HG03575 (cell line): Measurements from ENCODE around the gene EPO.
"Not testable (repeated sequence)": the region's sequence is repeated elsewhere in the genome, so short reads cannot be mapped to it uniquely, and the experiment has no call there.

Experiments
- ATAC-seq: cut with Tn5 transposase; IDR thresholded peaks from one replicate; pipeline ENCODE4 v1.9.1; 2021; ENCODE audit not compliant: unreplicated experiment, insufficient number of reproducible peaks, low FRiP score; ENCODE audit errors: extremely low read depth

Gene EPO

GRCh38 chr7:100726996-100727761, 6.9 kb downstream of the EPO start:
- no peak for ATAC-seq

GRCh38 chr7:100728196-100728595, 7.9 kb downstream of the EPO start:
- no peak for ATAC-seq

DNA sequence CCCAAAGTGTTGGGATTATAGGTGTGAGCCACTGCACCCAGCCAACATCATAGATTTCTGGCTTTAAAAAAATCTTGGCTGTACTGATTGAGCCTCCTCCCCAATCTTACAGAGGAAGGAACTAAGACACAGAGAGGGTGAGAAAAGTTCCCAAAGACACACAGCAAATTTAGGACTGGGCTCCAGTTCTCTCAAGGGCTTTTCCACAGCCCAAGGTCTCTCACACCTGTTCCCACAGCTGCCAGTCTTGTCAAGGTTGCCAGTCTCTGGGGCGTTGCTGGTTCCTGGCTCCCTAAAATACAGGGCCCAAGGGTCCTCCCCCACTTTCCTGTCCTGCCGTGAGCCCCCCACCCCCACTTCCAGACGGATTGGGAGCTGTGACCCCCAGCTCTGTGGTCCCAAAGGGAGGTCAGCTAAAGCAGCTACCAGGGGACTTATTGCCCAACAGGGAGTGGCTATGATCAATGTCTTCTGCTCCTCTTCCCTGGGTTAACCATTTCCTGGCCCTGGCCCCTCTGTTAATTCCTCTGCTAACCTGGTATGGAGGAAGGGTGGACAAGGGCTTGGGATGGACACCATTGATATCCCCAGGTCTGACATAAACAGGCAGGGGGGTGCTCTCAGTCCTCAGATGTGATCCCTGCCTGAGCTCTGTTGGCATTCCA, 10.0 kb downstream of the EPO start:
- no peak for ATAC-seq

DNA sequence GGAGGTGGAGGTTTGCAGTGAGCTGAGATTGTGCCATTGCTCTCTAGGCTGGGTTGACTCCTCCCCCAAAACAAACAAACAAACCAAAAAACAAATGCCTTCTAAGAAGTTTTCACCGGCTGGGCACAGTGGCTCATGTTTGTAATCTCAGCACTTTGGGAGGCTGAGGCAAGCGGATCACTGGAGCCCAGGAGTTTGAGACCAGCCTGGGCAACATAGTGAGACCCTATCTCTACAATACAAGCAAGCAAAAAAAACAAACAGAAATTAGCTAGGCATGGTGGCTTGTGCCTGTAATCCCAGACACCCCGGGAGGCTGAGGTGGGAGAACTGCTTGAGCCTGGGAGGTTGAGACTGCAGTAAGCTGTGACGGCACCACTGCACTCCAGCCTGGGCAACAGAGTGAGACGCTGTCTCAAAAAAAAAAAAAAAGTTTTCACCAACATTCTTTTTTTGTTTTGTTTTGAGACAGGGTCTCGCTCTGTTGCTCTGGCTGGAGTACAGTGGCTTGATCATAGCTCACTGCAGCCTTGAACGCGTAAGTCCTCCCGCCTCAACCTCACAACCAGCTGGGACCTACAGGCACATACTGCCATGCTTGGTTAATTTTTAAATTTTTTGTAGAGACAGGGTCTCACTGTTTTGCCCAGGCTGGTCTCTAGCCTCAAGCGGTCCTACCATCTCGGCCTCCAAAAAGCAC, 11.8 kb downstream of the EPO start:
- ATAC-seq: no peak

- ATAC-seq: no peak
Observed at GRCh38 chr7:100735730-100736129, 15.5 kb downstream of the EPO start.

DNA sequence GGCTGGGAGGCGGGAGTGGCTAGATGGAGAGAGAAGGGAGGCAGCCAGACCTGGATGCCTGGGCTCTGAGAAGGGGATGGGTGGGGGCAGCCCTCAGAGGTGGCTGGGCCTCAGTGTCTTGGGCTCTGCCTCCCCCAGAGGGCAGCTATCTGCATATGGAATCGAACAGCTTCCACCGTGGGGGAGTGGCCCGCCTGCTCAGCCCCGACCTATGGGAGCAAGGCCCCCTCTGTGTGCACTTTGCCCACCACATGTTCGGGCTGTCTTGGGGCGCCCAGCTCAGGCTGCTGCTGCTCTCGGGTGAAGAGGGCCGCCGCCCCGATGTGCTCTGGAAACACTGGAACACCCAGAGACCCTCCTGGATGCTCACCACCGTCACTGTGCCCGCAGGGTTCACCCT, 16.4 kb downstream of the EPO start:
- ATAC-seq: no peak

- no peak for ATAC-seq
Observed at GRCh38 chr7:100739934-100740333, 19.7 kb downstream of the EPO start.

DNA sequence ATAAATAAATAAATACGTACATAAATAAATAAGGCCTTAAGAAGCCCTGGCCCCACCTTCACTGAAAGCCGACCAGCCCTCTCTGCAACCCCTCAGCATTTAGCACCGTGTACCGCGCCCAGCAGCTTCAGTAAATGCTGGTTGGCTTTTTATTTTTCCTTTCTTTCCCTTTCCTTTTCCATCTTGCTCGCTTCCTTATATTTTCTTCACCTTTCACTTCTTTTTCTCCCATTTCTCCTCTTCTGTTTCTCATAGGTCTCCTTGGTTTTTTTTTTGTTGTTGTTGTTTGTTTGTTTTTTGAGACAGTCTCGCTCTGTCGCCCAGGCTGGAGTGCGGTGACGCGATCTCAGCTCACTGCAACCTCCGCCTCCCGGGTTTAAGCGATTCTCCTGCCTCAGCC, 24.3 kb downstream of the EPO start:
- no peak for ATAC-seq

DNA sequence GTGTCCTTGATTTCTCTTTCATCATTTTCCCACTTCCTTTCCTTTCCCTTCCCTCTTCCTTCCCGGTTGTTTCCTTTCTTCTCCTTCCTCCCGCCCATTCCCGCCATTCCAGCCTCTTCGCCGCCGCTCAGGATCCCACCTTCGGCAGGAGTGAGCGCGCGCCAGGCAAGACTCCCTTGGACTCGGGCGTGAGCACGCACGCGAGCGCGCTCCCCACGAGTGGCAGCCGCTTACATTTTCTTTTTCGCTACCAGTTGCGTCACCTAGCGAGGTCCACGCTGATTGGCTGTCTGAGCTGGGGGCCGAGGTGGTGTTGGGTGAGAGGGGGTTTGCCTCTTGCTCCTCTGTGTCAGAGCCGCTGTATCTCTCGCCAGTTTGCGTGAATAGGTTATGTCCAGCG, 24.9 kb downstream of the EPO start:
- ATAC-seq: no peak

- ATAC-seq: no peak
Observed at GRCh38 chr7:100752994-100753393, 32.7 kb downstream of the EPO start.

GRCh38 chr7:100753750-100754149, 33.5 kb downstream of the EPO start:
- no peak for ATAC-seq

DNA sequence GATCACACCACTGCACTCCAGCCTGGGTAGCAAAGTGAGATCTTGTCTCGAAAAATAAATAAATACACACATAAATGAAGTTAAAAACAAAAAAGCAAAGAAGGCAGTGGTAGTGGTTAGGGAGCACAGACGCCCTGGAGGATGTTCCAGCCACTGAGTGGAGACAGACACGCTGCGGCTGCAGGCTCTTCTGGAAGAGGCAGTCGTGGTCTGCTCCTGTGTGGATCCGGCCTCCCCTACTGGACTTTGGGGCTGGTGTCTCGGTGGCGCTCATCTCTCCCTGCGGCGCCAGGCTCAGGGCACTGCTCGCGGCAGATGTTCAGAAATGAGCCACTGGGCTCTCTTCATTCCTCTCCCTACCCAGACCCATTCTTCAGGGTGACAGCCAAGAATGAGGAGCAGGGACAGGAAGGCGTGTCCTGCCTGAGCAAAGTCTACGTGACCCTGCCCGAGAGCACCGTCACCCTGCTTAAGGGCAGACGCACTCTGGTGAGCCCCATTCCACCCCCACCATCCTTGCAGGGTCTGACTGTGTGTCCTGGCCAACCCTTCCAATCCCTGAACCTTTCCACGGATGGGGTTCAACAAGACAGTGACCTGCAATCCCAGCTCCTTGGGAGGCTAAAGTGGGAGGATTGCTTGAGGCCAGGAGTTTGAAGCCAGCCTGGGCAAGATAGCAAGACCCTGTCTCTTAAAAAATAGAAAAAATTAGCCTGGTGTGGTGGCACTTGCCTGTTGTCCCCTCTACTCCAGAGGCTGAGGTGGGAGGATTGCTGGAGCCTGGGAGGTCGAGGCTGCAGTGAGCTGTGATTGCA, 39.3 kb downstream of the EPO start:
- ATAC-seq: no peak

- not testable (repeated sequence) for ATAC-seq
Observed at GRCh38 chr7:100762841-100763240, 42.6 kb downstream of the EPO start.

DNA sequence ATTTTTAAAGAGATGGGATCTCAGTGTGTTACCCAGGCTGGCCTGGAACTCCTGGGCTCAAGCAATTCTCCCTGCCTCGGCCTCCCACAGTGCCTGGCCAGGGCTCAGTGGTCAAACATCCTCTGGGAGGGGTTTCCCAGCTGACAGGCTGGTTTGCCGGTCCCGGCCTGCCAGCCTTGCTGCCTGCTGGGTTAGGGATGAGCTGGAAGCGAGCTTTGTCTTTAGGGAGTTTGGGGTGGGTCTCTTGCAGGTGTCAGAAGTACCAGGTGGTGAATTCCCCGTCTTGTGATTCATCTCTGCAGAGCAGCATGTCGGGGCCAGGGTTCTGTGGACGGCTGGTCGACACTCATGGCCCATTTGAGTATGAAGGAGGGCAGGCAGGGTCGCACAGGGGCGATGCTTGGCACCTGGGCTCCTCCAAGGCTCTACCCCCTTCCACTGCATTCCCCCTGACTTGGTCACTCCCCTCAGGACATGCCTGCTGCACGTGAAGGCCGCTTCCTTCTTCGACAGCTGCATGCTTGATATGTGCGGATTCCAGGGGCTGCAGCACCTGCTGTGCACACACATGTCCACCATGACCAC, 43.4 kb downstream of the EPO start:
- no peak for ATAC-seq

GRCh38 chr7:100764841-100765240, 44.6 kb downstream of the EPO start:
- ATAC-seq: no peak

GRCh38 chr7:100765250-100765649, 45.0 kb downstream of the EPO start:
- ATAC-seq: no peak

DNA sequence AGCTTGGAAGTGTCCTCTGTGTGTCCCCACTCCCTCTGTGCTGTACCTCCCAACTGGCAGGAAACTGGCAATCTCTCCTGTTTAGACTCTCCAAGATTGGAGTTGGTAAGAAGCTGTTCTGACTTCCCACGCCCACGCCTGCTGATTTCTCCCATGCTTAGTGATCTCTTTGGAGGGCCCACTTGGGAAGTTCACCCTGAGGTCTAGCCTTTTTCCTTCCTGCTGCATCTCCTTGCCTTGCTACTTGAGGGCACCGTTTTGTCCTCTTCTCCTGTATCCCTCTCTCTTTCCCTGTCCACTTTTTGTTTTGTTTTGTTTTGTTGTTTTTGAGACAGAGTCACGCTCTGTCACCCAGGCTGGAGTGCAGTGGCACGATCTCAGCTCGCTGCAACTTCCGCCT, 48.5 kb downstream of the EPO start:
- no peak for ATAC-seq
